ENCODE data around the gene CBY1. TPM values are rescaled to one million over a fixed set of nuclear protein-coding genes. Genes with fewer than 3 reads are reported as not detected.
A peak's percentile ranks its signal among the peaks of the same experiment; 100 is the strongest.

Gene CBY1
- total and polyA plus RNA-seq, 12 donors: 23.8 to 96.0 (median 46.9) TPM

DNA sequence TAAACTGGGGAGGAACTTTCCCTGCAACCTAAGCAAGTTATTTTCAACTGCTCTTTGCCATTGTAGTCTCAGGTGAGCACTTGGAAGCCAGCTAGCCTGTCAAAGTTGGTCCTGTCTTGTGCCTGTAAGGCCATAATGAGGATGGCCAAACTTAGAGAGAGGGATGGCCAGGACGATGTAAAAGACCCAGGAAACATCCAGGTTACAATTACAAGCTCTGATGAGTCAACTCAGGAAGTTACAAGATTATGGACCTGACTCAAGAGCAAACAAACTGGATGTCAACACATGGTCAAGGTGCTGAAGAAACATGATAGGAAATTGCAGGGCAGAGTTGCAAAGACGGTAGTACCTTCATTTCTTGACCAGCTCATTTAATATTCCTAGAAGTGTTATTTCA is 50.9 kb downstream of the CBY1 start:
- H3K27me3 ChIP-seq: no peaks in the 10 kb centered on the region
- DNase-seq: no peak
- 22 to 28% (median 24%) methylated on average over 2 of the region's 2 CpGs for WGBS, 4 donors
- H3K9me3 ChIP-seq (replicated peaks in 1 of 3): no peaks in the 10 kb centered on the region
- peak overlapping the region in 3 of 5 donors; percentile 91 to 96 (median 96) for H3K27ac ChIP-seq
- TF ChIP-seq POLR2A (IDR thresholded peaks at IDR 0.05): no peak
- TF ChIP-seq, protein P1, sequence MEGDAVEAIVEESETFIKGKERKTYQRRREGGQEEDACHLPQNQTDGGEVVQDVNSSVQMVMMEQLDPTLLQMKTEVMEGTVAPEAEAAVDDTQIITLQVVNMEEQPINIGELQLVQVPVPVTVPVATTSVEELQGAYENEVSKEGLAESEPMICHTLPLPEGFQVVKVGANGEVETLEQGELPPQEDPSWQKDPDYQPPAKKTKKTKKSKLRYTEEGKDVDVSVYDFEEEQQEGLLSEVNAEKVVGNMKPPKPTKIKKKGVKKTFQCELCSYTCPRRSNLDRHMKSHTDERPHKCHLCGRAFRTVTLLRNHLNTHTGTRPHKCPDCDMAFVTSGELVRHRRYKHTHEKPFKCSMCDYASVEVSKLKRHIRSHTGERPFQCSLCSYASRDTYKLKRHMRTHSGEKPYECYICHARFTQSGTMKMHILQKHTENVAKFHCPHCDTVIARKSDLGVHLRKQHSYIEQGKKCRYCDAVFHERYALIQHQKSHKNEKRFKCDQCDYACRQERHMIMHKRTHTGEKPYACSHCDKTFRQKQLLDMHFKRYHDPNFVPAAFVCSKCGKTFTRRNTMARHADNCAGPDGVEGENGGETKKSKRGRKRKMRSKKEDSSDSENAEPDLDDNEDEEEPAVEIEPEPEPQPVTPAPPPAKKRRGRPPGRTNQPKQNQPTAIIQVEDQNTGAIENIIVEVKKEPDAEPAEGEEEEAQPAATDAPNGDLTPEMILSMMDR (IDR thresholded peaks at IDR 0.05): no peak
- peak overlapping the region in 1 of 4 donors; percentile 92 for H3K4me3 ChIP-seq
- intact Hi-C loops (cut with DNase I): no loop called here
- H3K36me3 ChIP-seq (replicated peaks in 1 of 2): no peaks in the 10 kb centered on the region
- H3K4me1 ChIP-seq (replicated peaks in 1 of 2): peaks cover 15 to 27% of the 10 kb centered on the region in 2 donors

DNA sequence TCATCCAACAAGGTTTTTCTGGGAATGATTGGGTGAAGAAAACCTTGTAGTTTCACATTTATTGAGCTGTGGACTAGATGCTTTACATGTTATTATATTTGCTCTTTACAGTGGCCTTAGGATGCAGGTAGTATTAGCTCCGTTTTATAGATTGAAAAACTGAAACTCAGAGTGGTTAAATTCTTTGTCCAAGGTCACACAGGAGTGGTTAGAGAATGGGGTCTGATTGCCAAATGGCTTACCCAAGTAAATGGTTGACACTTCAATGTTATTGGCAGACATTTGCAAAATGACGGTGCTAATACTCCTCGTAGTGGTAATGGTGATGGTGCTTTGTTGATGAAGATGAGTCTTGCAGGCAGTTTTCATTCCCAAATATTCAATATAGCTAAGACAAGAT is 51.5 kb downstream of the CBY1 start:
- no peak overlapping the region for H3K4me3 ChIP-seq
- no peak for DNase-seq
- intact Hi-C loops (cut with DNase I): no loop called here
- H3K27me3 ChIP-seq: no peaks in the 10 kb centered on the region
- TF ChIP-seq, protein P1 (IDR thresholded peaks at IDR 0.05): no peak
- TF ChIP-seq POLR2A (IDR thresholded peaks at IDR 0.05): no peak
- H3K27ac ChIP-seq: no peak overlapping the region
- WGBS, 4 donors: 54 to 80% (median 69%) methylated on average over 3 of the region's 3 CpGs
- H3K4me1 ChIP-seq (replicated peaks in 1 of 2): peaks cover 15 to 32% of the 10 kb centered on the region in 2 donors
- H3K36me3 ChIP-seq (replicated peaks in 1 of 2): no peaks in the 10 kb centered on the region
- no peaks in the 10 kb centered on the region for H3K9me3 ChIP-seq (replicated peaks in 1 of 3)

GRCh38 chr22:38709306-38709705 is 52.9 kb downstream of the CBY1 start:
- Histone ChIP-seq H3K4me1 (replicated peaks in 1 of 2) (peaks cover 15 to 32% of the 10 kb centered on the region in 2 donors), H3K27ac (no peak overlapping the region), H3K4me3 (no peak overlapping the region), H3K9me3 (replicated peaks in 1 of 3) (no peaks in the 10 kb centered on the region), H3K27me3 (no peaks in the 10 kb centered on the region), H3K36me3 (replicated peaks in 1 of 2) (no peaks in the 10 kb centered on the region)
- intact Hi-C loops (cut with DNase I): no loop called here
- DNase-seq: no peak
- no peak for TF ChIP-seq POLR2A (IDR thresholded peaks at IDR 0.05)
- TF ChIP-seq, protein P1 (IDR thresholded peaks at IDR 0.05): no peak
- 72 to 89% (median 87%) methylated on average over 3 of the region's 3 CpGs for whole genome bisulfite sequencing, 4 donors

DNA sequence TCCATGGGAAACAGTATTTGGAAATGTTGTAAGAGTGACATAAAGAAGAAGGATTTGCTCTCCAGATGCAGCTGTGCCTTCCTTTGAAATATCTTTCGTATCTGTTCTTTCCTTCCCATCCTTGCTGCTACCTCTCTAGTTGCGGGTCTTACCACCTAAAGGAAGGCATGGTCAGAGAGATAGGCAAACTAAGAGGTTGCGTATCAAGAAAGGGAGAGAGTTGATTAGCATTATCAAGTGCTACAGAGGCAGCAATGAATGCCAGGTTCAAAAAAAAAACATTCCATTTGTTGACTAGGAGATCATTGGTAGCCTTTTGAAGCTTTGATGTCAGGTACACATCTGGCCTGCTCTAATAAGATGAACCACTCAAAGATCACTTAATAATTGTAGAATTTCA is 53.9 kb downstream of the CBY1 start:
- H3K27ac ChIP-seq: no peak overlapping the region
- H3K27me3 ChIP-seq: no peaks in the 10 kb centered on the region
- WGBS, 4 donors: 94 to 100% (median 95%) methylated on average over 3 of the region's 3 CpGs
- H3K36me3 ChIP-seq (replicated peaks in 1 of 2): no peaks in the 10 kb centered on the region
- no peak overlapping the region for H3K4me3 ChIP-seq
- no peak for DNase-seq
- TF ChIP-seq, protein P1 (IDR thresholded peaks at IDR 0.05): no peak
- no peak for TF ChIP-seq POLR2A (IDR thresholded peaks at IDR 0.05)
- H3K9me3 ChIP-seq (replicated peaks in 1 of 3): no peaks in the 10 kb centered on the region
- peaks cover 9 to 33% of the 10 kb centered on the region in 2 donors for H3K4me1 ChIP-seq (replicated peaks in 1 of 2)
- intact Hi-C loops (cut with DNase I): no loop called here
